Kidney glomerular epithelial cell (primary cell): ENCODE results near the gene IQSEC2.

ENCODE experiments used
- DNase-seq: peaks from one replicate; lab custom pipeline; 2025; lab: John Stamatoyannopoulos, UW

The IQSEC2 gene

GRCh38 chrX:53305219-53305995 is 24.0 kb upstream of the IQSEC2 start:
- no peak for DNase-seq

- DNase-seq = no peak
Measured at GRCh38 chrX:53303195-53303594, 21.8 kb upstream of the IQSEC2 start.

- no peak for DNase-seq
Measured at GRCh38 chrX:53300157-53300556, 18.8 kb upstream of the IQSEC2 start.

GRCh38 chrX:53294024-53294648 is 12.8 kb upstream of the IQSEC2 start:
- DNase-seq = no peak

GRCh38 chrX:53291596-53291995 is 10.2 kb upstream of the IQSEC2 start:
- DNase-seq = no peak

- no peak for DNase-seq
Measured at GRCh38 chrX:53290441-53291041, 9.2 kb upstream of the IQSEC2 start.

- no peak for DNase-seq
Measured at GRCh38 chrX:53288189-53288588, 6.8 kb upstream of the IQSEC2 start.

GRCh38 chrX:53287493-53288138 is 6.2 kb upstream of the IQSEC2 start:
- peak; percentile 17 for DNase-seq

- DNase-seq = no peak
Measured at GRCh38 chrX:53286171-53286570, 4.8 kb upstream of the IQSEC2 start.

- DNase-seq = no peak
Measured at GRCh38 chrX:53285591-53285990, 4.2 kb upstream of the IQSEC2 start.

- DNase-seq = no peak
Measured at GRCh38 chrX:53284684-53285447, 3.5 kb upstream of the IQSEC2 start.

- no peak for DNase-seq
Measured at GRCh38 chrX:53283567-53283966, 2.2 kb upstream of the IQSEC2 start.

GRCh38 chrX:53283099-53283498 is 1.7 kb upstream of the IQSEC2 start:
- no peak for DNase-seq

- no peak for DNase-seq
Measured at GRCh38 chrX:53281963-53282695, 745 bp upstream of the IQSEC2 start.

- DNase-seq = peak; percentile 13
Measured at GRCh38 chrX:53280331-53281320, 758 bp downstream of the IQSEC2 start.

- DNase-seq = no peak
Measured at GRCh38 chrX:53279296-53280237, 1.8 kb downstream of the IQSEC2 start.

GRCh38 chrX:53272808-53273337 is 8.5 kb downstream of the IQSEC2 start:
- DNase-seq = no peak

GRCh38 chrX:53269536-53270107 is 11.8 kb downstream of the IQSEC2 start:
- no peak for DNase-seq
